GM23248 (cell line): Measurements from ENCODE around the gene IGSF3.
"Not testable (repeated sequence)": the region's sequence is repeated elsewhere in the genome, so short reads cannot be mapped to it uniquely, and the experiment has no call there.

Experiments used
- EZH2 ChIP-seq: fragments of 200-600 bp; sonication (generic); IDR thresholded peaks from 2 replicates; pipeline ENCODE4 v1.6.1; 2018; ENCODE audit warnings: antibody characterized with exemption, mild to moderate bottlenecking; ENCODE audit not compliant: insufficient read depth, poor library complexity, severe bottlenecking
- EZH2phosphoT487 ChIP-seq: fragments of 200-600 bp; sonication (generic); IDR thresholded peaks from 2 replicates; pipeline ENCODE4 v1.6.1; 2018; ENCODE audit warnings: antibody characterized with exemption, moderate library complexity, mild to moderate bottlenecking, low read depth; ENCODE audit not compliant: insufficient read depth

- TF ChIP-seq EZH2, EZH2phosphoT487: not testable (repeated sequence)
These were observed 8.9 kb downstream of the IGSF3 start for GRCh38 chr1:116658645-116659044.
